GM12801 (cell line): ENCODE measurements around the gene IREB2.

ENCODE experiments used
- TF ChIP-seq, protein P1 (sequence below): IDR thresholded peaks from one replicate; pipeline ENCODE4 v1.5.1; 2011; ENCODE audit warnings: control low read depth; ENCODE audit not compliant: insufficient read length; ENCODE audit errors: extremely low read depth

Gene IREB2

DNA sequence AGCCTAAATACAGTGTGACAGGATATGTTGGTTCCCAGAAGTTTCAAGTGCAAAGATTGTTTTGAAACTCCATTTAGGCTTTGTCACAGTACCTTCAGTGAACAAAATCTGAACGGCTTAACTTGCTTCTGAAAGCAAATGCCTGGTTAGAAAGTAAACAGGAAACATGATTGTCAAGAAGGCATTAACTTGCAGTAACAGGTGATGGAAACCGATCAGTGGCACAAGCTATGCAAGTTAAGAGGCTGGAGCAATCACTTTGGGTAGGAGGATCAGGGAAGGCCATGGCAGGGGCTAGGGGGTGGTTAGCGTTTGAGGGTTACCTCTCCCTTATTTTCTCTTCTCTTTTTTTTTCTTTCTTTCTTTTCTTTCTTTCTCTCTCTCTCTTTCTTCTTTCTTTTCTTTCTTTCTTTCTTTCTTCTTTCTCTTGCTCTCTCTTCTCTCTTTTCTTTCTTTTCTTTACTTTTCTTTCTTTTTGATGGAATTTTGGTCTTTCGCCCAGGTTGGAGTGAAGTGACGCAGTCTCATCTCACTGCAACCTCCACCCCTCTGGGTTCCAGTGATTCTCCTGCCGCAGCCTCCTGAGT is 71.8 kb downstream of the IREB2 start:
- TF ChIP-seq, protein P1, sequence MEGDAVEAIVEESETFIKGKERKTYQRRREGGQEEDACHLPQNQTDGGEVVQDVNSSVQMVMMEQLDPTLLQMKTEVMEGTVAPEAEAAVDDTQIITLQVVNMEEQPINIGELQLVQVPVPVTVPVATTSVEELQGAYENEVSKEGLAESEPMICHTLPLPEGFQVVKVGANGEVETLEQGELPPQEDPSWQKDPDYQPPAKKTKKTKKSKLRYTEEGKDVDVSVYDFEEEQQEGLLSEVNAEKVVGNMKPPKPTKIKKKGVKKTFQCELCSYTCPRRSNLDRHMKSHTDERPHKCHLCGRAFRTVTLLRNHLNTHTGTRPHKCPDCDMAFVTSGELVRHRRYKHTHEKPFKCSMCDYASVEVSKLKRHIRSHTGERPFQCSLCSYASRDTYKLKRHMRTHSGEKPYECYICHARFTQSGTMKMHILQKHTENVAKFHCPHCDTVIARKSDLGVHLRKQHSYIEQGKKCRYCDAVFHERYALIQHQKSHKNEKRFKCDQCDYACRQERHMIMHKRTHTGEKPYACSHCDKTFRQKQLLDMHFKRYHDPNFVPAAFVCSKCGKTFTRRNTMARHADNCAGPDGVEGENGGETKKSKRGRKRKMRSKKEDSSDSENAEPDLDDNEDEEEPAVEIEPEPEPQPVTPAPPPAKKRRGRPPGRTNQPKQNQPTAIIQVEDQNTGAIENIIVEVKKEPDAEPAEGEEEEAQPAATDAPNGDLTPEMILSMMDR: no peak

DNA sequence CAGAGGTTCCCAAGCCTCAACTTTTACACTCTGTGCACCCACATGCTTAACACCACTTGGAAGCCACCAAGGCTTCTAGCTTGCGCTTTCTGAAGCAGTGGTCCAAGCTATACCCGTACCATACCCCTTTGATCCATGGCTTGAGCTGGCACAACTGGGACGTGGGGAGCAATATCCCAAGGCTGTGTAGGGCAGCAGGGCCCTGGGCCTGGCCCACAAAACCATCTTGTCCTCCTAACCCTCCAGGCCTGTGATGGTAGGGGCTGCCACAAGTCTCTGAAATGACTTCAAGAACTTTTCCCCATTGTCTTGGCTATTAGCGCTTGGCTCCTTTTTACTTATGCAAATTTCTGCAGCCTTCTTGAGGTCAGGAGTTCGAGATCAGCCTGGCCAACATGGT is 86.2 kb downstream of the IREB2 start:
- TF ChIP-seq, protein P1: no peak

DNA sequence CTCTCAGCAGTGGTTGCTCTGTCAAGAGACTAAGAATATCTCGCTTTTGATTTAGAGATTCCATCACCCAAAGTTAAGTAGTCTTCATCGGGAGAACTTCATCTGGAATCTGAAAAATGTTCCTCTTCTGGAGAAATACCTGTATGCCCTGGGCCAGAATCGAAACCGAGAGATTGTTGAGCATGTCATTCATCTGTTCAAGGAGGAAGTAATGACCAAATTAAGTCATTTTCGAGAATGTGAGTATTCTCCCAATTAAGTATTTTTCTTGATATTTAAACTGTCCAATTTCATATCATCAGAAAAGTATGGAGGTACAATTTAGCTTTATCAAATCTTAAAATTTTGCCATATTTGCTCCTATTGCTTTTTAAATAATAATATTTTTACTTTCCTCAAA is 89.3 kb downstream of the IREB2 start:
- TF ChIP-seq, protein P1: no peak

DNA sequence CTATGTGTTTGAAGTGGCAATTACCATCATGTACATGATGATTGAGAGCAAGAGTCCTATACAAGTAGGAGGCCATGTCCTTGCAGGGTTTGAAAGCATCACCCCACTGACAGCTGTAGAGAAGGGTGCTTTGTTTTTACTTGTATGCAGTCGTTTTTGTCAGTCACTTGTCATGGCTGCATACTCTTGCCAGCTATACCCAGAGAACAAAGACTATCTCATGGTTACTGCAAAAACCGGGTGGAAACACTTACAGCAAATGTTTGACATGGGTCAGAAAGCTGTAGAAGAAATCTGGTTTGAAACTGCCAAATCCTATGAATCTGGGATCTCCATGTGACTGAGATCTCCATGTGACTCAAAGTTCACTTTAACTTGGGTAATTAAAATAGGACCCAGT is 95.3 kb downstream of the IREB2 start:
- TF ChIP-seq, protein P1: no peak

DNA sequence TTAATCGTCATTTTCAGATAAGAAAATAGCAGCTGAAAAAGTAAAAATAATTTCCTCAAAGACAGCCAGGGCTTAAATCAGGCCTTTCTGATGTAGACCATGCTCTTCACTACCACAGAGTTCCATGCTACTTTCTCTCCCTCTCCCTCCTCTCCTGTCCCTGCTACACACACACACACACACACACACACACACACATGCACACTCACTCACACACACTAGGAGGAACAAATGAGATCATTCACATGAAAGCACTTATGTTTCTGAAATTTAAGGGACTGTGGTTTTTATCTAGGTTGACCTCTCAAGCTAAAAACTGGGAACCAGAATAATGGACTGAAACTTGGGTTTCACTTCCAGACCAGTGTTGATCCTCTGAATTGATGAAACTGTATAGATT is 98.1 kb downstream of the IREB2 start:
- TF ChIP-seq, protein P1: no peak

DNA sequence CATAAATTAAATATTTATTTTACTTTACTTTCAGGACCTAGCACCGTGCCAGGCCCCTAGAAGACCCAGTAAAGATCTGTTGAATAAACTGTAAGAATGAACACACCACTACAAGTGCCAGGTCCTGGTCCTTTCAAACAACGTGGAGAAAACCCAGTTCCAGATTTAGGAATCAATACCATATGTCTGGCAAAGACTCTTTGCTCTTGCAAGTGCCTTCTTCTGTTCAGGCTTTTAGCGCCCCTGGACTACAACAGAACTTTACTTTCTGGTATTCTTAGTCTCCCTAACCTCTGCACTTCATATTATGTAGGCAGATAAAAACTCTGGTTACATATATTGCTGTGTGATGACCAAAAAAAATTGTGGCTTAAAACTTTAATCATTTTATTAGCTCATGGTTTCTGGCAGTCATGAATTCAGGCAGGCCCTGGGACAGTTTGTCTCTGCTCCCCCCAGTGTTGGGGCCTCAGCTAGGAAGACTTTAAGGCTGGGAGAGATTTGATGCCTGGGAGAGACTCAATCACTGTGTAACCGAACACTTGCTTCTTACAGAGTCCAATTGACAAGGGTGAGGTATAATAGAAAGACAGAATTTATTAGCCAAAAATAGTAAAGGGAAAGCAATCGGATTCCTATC is 99.4 kb downstream of the IREB2 start:
- TF ChIP-seq, protein P1: no peak

DNA sequence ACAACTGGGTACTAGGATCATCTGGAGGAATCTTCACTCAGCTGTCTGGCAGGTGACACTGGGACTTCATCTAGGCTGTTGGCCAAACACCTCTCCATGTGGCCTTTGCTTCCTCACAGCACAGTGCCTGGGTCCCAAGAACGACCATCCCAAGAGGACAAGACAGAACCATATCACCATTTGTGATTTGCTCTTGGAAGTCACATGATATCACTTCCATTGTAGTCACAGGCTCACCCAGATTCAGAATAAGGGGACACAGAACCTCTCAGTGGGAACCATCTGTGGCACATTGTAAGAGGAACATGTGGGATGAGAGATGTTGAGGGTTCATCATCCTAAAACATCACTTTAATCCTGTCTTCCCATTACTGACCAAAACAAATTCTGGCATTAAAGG is 100.3 kb downstream of the IREB2 start:
- TF ChIP-seq, protein P1: no peak
